ENCODE data around the gene NFATC1. TPM values are rescaled to one million over a fixed set of nuclear protein-coding genes. Genes with fewer than 3 reads are reported as not detected.

The NFATC1 gene
- total and polyA plus RNA-seq, 2 donors from 2014 or later, result 4.3 to 17.2 TPM

DNA sequence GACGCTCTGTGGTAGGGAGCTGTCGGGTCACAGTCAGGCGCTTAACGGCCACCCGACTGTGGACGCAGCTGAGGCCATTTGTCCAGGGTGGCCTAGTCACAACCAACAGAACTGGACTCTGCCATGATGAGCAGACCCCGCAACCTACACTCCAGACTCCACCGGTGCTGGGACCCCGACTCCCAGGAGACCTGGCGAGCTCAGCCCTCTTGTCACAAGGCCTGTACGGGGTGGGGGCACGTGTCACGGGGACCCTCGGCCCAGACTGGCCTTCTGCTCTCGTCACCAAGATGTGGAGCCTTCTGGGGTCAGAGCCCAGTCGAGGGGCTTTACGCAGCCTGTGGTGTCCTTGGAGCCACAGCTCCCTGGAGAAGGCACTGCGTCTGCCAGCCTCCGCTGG, 22.5 kb downstream of the NFATC1 start:
- intact Hi-C loops (cut with DNase I), result no loop called here
- H3K27ac ChIP-seq (ENCODE audit: low read depth in 2 of 2, low read length in 2 of 2), result no peak overlapping the region
- H3K4me3 ChIP-seq (ENCODE audit: low read length in 3 of 3), result no peak overlapping the region
- TF ChIP-seq, protein P1, sequence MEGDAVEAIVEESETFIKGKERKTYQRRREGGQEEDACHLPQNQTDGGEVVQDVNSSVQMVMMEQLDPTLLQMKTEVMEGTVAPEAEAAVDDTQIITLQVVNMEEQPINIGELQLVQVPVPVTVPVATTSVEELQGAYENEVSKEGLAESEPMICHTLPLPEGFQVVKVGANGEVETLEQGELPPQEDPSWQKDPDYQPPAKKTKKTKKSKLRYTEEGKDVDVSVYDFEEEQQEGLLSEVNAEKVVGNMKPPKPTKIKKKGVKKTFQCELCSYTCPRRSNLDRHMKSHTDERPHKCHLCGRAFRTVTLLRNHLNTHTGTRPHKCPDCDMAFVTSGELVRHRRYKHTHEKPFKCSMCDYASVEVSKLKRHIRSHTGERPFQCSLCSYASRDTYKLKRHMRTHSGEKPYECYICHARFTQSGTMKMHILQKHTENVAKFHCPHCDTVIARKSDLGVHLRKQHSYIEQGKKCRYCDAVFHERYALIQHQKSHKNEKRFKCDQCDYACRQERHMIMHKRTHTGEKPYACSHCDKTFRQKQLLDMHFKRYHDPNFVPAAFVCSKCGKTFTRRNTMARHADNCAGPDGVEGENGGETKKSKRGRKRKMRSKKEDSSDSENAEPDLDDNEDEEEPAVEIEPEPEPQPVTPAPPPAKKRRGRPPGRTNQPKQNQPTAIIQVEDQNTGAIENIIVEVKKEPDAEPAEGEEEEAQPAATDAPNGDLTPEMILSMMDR (IDR thresholded peaks at IDR 0.05; ENCODE audit: borderline replicate concordance, extremely low read depth, insufficient read depth), result no peak
- FAIRE-seq, result no peak
- no peaks in the 10 kb centered on the region for H3K27me3 ChIP-seq (ENCODE audit: control insufficient read depth, insufficient read depth, low read length)
- H3K4me1 ChIP-seq (ENCODE audit: control insufficient read depth in 2 of 3, insufficient read depth in 2 of 3, low read depth in 1 of 3, low read length in 3 of 3), result peaks cover 0 to 3% (median 0%) of the 10 kb centered on the region in 3 donors
- H3K9ac ChIP-seq (ENCODE audit: low read length in 3 of 3), result no peak overlapping the region
- peak in 1 of 5 donors; percentile 61 for DNase-seq
- no peaks in the 10 kb centered on the region for H3K36me3 ChIP-seq (ENCODE audit: control insufficient read depth in 2 of 3, insufficient read depth in 3 of 3, low read length in 3 of 3)
- H3K9me3 ChIP-seq (ENCODE audit: control insufficient read depth in 2 of 3, insufficient read depth in 1 of 3, low read length in 3 of 3), result no peaks in the 10 kb centered on the region

DNA sequence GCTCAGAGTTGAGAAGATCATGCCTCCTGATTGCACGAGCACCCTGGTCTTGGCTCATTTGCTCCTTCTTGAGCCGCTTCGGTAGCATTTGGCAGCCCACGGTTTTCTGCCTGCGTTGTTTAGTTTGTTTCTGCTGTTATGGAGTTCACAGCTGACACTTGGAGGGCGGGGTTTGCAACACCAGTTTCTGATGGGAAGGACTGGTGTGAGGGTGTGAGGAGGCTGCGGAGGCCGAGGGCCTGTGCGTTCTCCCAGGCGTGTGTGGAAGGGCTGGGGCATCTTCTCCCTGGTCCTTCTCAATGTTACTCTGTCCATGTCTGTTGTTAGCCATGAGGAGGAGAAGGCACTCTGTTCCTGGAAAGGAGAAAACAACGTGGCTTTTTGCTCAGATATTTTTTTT, 22.9 kb downstream of the NFATC1 start:
- Histone ChIP-seq H3K4me3 (ENCODE audit: low read length in 3 of 3) (no peak overlapping the region), H3K9me3 (ENCODE audit: control insufficient read depth in 2 of 3, insufficient read depth in 1 of 3, low read length in 3 of 3) (no peaks in the 10 kb centered on the region), H3K9ac (ENCODE audit: low read length in 3 of 3) (no peak overlapping the region), H3K4me1 (ENCODE audit: control insufficient read depth in 2 of 3, insufficient read depth in 2 of 3, low read depth in 1 of 3, low read length in 3 of 3) (peaks cover 0 to 3% (median 0%) of the 10 kb centered on the region in 3 donors), H3K27me3 (ENCODE audit: control insufficient read depth, insufficient read depth, low read length) (no peaks in the 10 kb centered on the region), H3K36me3 (ENCODE audit: control insufficient read depth in 2 of 3, insufficient read depth in 3 of 3, low read length in 3 of 3) (no peaks in the 10 kb centered on the region), H3K27ac (ENCODE audit: low read depth in 2 of 2, low read length in 2 of 2) (no peak overlapping the region)
- DNase-seq (peak in 1 of 5 donors; percentile 44), FAIRE-seq (no peak)
- intact Hi-C loops (cut with DNase I), result no loop called here
- TF ChIP-seq, protein P1 (IDR thresholded peaks at IDR 0.05; ENCODE audit: borderline replicate concordance, extremely low read depth, insufficient read depth), result no peak

DNA sequence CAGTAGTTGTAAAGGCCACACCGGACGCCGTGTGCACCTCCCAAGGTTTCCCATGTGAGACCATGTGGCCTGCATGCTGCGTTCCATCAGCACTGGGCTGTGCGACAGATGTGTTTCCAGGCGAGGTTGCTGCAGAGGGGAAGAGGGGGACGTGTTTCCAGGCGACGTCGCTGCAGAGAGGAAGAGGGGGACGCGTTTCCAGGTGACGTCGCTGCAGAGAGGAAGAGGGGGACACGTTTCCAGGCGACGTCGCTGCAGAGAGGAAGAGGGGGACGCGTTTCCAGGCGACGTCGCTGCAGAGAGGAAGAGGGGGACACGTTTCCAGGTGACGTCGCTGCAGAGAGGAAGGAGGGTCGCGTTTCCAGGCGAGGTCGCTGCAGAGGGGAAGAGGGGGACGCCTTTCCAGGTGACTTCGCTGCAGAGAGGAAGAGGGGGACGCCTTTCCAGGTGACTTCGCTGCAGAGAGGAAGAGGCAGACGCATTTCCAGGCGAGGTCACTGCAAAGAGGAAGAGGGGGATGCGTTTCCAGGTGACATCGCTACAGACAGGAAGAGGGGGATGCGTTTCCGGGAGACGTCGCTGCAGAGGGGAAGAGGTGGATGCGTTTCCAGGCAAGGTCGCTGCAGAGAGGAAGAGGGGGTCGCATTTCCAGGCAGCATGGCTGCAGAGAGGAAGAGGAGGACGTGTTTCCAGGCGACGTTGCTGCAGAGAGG, 24.5 kb downstream of the NFATC1 start:
- no peak for FAIRE-seq

More for the DNA sequence above, 24.5 kb downstream of the NFATC1 start:
- H3K36me3 ChIP-seq (ENCODE audit: control insufficient read depth in 2 of 3, insufficient read depth in 3 of 3, low read length in 3 of 3), result no peaks in the 10 kb centered on the region
- no peak overlapping the region for H3K9ac ChIP-seq (ENCODE audit: low read length in 3 of 3)
- H3K9me3 ChIP-seq (ENCODE audit: control insufficient read depth in 2 of 3, insufficient read depth in 1 of 3, low read length in 3 of 3), result no peaks in the 10 kb centered on the region
- no peak overlapping the region for H3K27ac ChIP-seq (ENCODE audit: low read depth in 2 of 2, low read length in 2 of 2)
- H3K4me3 ChIP-seq (ENCODE audit: low read length in 3 of 3), result no peak overlapping the region
- peak in 1 of 5 donors; percentile 36 for DNase-seq
- intact Hi-C loops (cut with DNase I), result no loop called here
- no peaks in the 10 kb centered on the region for H3K27me3 ChIP-seq (ENCODE audit: control insufficient read depth, insufficient read depth, low read length)
- TF ChIP-seq, protein P1 (IDR thresholded peaks at IDR 0.05; ENCODE audit: borderline replicate concordance, extremely low read depth, insufficient read depth), result no peak
- no peaks in the 10 kb centered on the region for H3K4me1 ChIP-seq (ENCODE audit: control insufficient read depth in 2 of 3, insufficient read depth in 2 of 3, low read depth in 1 of 3, low read length in 3 of 3)

Measured in kidney (tissue), 14 donors.